Panc1 (cell line): ENCODE data around the gene TP53BP1. TPM values are rescaled to one million over a fixed set of nuclear protein-coding genes. Genes with fewer than 3 reads are reported as not detected.

Source experiments
- ATAC-seq: fragments of 200-7000 bp; cut with Tn5 transposase; 2 replicates; pipeline ENCODE4 v1.9.1; 2020; ENCODE audit warnings: mild to moderate bottlenecking, moderate library complexity
- BruUV-seq: library from RNA; stranded (reverse); fragments of 400-500 nt; replicated peaks from 2 replicates; lab custom pipeline; 2021; lab: Mats Ljungman, UMichigan
- CTCF ChIA-PET: fragments of 300-600 bp; sonication (Branson Sonifier 250); formaldehyde crosslinking; loops from one replicate; lab custom pipeline; 2022; ENCODE audit warnings: antibody characterized with exemption; lab: Charles Lee
- POLR2A ChIA-PET: fragments of 300-600 bp; sonication (Branson Sonifier 250); formaldehyde crosslinking; loops from one replicate; lab custom pipeline; 2022; ENCODE audit warnings: antibody characterized with exemption; lab: Charles Lee
- DNase-seq: peaks from one replicate; pipeline ENCODE4 v3.0.0-alpha.2; 2010; ENCODE audit warnings: low read depth, low spot score
- H3K27ac ChIP-seq: 2 replicates; pipeline ENCODE4 v1.5.1; 2011; ENCODE audit warnings: mild to moderate bottlenecking, low read length, inconsistent platforms
- H3K27me3 ChIP-seq: fragments of 200-500 bp; sonication (Bioruptor generic); 2 replicates; pipeline ENCODE4 v1.6.0; 2014; ENCODE audit warnings: low read length, inconsistent platforms; ENCODE audit not compliant: control insufficient read depth, insufficient read depth
- H3K36me3 ChIP-seq: fragments of 200-500 bp; sonication (Bioruptor generic); 2 replicates; pipeline ENCODE4 v1.5.1; 2014; ENCODE audit warnings: inconsistent platforms, mild to moderate bottlenecking, low read length, moderate library complexity; ENCODE audit not compliant: control insufficient read depth, insufficient read depth
- H3K4me1 ChIP-seq: 2 replicates; pipeline ENCODE4 v1.5.1; 2011; ENCODE audit warnings: inconsistent platforms, mild to moderate bottlenecking, low read length, moderate library complexity; ENCODE audit not compliant: control insufficient read depth, insufficient read depth
- H3K4me3 ChIP-seq, 2 experiments: 2 replicates each; pipeline ENCODE4 v1.5.1; 2011 to 2012; ENCODE audit warnings: low read depth in 2 of 2, low read length in 2 of 2, mild to moderate bottlenecking in 2 of 2, inconsistent platforms in 1 of 2, moderate library complexity in 1 of 2
- H3K9me3 ChIP-seq: fragments of 200-500 bp; sonication (Bioruptor generic); 2 replicates; pipeline ENCODE4 v1.5.1; 2014; ENCODE audit warnings: low read depth, mild to moderate bottlenecking, inconsistent platforms, low read length, moderate library complexity; ENCODE audit not compliant: control insufficient read depth, insufficient read depth
- REST ChIP-seq, 2 experiments: IDR thresholded peaks; 2 replicates each; pipeline ENCODE4 v1.6.1; 2011 to 2012; ENCODE audit warnings: low read depth in 2 of 2, control low read depth in 1 of 2, low read length in 1 of 2, mild to moderate bottlenecking in 1 of 2, moderate library complexity in 1 of 2; ENCODE audit not compliant: insufficient read depth in 1 of 2
- SIN3A ChIP-seq: IDR thresholded peaks from 2 replicates; pipeline ENCODE4 v1.6.1; 2012; ENCODE audit warnings: low read depth, mild to moderate bottlenecking, low read length, moderate library complexity, borderline replicate concordance; ENCODE audit not compliant: insufficient read depth
- TCF7L2 ChIP-seq: IDR thresholded peaks from 2 replicates; pipeline ENCODE4 v1.6.1; 2011; ENCODE audit warnings: mild to moderate bottlenecking, low read depth, low read length, inconsistent platforms
- in situ Hi-C: cut with HindIII; loops from 2 replicates; pipeline ENCODE4 v1.10.0; 2016; ENCODE audit warnings: low sequenced_read_pairs, low pct_unique_long_range_greater_than_20kb
- intact Hi-C: fragments of 100-400 bp; cut with micrococcal nuclease; formaldehyde crosslinking; loops from one replicate; pipeline ENCODE4 v1.10.0; 2022; ENCODE audit not compliant: unreplicated experiment
- total RNA-seq: library from RNA; stranded (reverse); gene quantifications from one replicate; pipeline ENCODE4 v1.2.1, GENCODE V29; 2021; ENCODE audit not compliant: unreplicated experiment
- TF ChIP-seq, protein P1 (sequence below): fragments of 450-650 bp; IDR thresholded peaks from 2 replicates; pipeline ENCODE4 v1.5.1; 2017; ENCODE audit warnings: mild to moderate bottlenecking

Gene TP53BP1
- total RNA-seq, 1 experiment from 2014 or later = 80.3 TPM

DNA sequence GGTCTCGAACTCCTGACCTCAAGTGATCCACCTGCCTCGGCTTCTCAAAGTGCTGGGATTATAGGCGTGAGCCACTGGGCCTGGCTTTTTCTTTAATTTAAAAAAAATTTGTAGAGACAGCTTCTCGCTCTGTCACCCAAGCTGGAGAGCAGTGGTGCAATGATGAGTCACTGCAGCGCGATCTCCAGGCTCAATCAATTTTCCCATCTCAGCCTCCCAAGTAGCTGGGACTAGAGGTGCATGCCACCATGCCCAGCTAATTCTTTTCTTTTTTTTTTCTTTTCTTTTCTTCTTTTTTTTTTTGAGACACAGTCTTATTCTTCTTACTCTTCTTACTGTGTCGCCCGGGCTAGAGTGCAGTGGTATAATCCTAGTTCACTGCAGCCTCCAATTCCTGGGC, 102.2 kb downstream of the TP53BP1 start:
- TF ChIP-seq, protein P1, sequence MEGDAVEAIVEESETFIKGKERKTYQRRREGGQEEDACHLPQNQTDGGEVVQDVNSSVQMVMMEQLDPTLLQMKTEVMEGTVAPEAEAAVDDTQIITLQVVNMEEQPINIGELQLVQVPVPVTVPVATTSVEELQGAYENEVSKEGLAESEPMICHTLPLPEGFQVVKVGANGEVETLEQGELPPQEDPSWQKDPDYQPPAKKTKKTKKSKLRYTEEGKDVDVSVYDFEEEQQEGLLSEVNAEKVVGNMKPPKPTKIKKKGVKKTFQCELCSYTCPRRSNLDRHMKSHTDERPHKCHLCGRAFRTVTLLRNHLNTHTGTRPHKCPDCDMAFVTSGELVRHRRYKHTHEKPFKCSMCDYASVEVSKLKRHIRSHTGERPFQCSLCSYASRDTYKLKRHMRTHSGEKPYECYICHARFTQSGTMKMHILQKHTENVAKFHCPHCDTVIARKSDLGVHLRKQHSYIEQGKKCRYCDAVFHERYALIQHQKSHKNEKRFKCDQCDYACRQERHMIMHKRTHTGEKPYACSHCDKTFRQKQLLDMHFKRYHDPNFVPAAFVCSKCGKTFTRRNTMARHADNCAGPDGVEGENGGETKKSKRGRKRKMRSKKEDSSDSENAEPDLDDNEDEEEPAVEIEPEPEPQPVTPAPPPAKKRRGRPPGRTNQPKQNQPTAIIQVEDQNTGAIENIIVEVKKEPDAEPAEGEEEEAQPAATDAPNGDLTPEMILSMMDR = no peak
- no peak for TF ChIP-seq SIN3A
- no peak for TF ChIP-seq TCF7L2
- no peak for TF ChIP-seq REST (IDR thresholded peaks at IDR 0.05; ENCODE audit: insufficient read depth in 1 of 2, low read depth in 2 of 2, low read length in 1 of 2)
- no peak overlapping the region for H3K27ac ChIP-seq
- H3K9me3 ChIP-seq = no peaks in the 10 kb centered on the region
- BruUV-seq = no TSS peak
- H3K36me3 ChIP-seq = peaks cover 11% of the 10 kb centered on the region
- no peak for DNase-seq
- POLR2A ChIA-PET = no interaction called here
- intact Hi-C loops (no loop called here), in situ Hi-C loops (no loop called here)
- no peak for ATAC-seq
- no peak overlapping the region for H3K4me3 ChIP-seq
- H3K27me3 ChIP-seq = no peaks in the 10 kb centered on the region
- no peaks in the 10 kb centered on the region for H3K4me1 ChIP-seq
- CTCF ChIA-PET = interaction anchor here (0.6 to 0.7 kb wide), 2 partner anchors 15 to 165 kb away, joined by 4 to 6 read pairs; no protein-coding TSS in a partner anchor

DNA sequence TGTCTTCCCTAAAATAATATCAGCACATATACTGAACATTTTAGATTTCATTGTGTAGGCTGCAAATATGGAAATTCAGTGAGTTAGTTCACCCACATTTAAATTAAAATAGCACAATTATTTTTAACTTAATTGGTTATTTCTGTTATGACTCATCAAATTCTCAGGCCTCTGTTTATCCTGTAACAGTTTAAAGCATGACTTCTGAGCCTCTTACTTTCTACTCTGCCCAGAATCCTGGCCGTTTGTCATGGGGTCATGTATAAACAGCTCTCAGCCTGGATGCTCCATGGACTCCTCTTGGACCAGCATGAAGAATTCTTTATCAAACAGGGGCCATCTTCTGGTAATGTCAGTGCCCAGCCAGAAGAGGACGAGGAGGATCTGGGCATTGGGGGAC, 109.9 kb downstream of the TP53BP1 start:
- no peak overlapping the region for H3K27ac ChIP-seq
- CTCF ChIA-PET = no interaction called here
- POLR2A ChIA-PET = interaction anchor here (0.7 kb wide), 1 partner anchor 44 kb away, joined by 5 read pairs; no protein-coding TSS in a partner anchor
- H3K4me3 ChIP-seq = no peak overlapping the region
- no peaks in the 10 kb centered on the region for H3K4me1 ChIP-seq
- intact Hi-C loops = no loop called here
- TF ChIP-seq, protein P1 = no peak
- TF ChIP-seq REST (IDR thresholded peaks at IDR 0.05; ENCODE audit: insufficient read depth in 1 of 2, low read depth in 2 of 2, low read length in 1 of 2) = no peak
- BruUV-seq = no TSS peak
- H3K9me3 ChIP-seq = no peaks in the 10 kb centered on the region
- ATAC-seq (no peak), DNase-seq (no peak)
- in situ Hi-C loops = no loop called here
- H3K36me3 ChIP-seq = peaks cover 20% of the 10 kb centered on the region
- H3K27me3 ChIP-seq = no peaks in the 10 kb centered on the region
